H1 (cell line): Measurements from ENCODE around the gene CLDN24. TPM values are rescaled to one million over a fixed set of nuclear protein-coding genes. Genes with fewer than 3 reads are reported as not detected.

Experiments
- CTCF ChIA-PET: fragments of 300-600 bp; sonication (Branson Sonifier 250); formaldehyde crosslinking; loops from one replicate; lab custom pipeline; 2021; ENCODE audit not compliant: partially characterized antibody; lab: Charles Lee
- POLR2A ChIA-PET: fragments of 300-600 bp; sonication (Branson Sonifier 250); formaldehyde crosslinking; loops from one replicate; lab custom pipeline; 2021; ENCODE audit warnings: inconsistent platforms; ENCODE audit not compliant: partially characterized antibody; lab: Charles Lee
- DNase-seq, 2 experiments: peaks; one replicate each; pipeline versions ENCODE4 v3.0.0 to v3.0.0-alpha.2; 2010 to 2022; ENCODE audit warnings: low spot score in 2 of 2, low read depth in 1 of 2, mixed read lengths in 1 of 2
- FAIRE-seq: peaks from 2 replicates; lab custom pipeline; 2011; peaks lifted over from hg19 to GRCh38; lab: Jason Lieb, UNC
- H2AFZ ChIP-seq: 2 replicates; pipeline ENCODE4 v1.8.1; 2012; ENCODE audit warnings: low read length, inconsistent platforms
- H2AK5ac ChIP-seq: 2 replicates; pipeline ENCODE4 v1.6.1; 2013; ENCODE audit warnings: low read depth, low read length
- H2BK120ac ChIP-seq: replicated peaks from 2 replicates; pipeline ENCODE3; 2013; ENCODE audit warnings: low read depth, low read length, inconsistent platforms
- H2BK12ac ChIP-seq: 2 replicates; pipeline ENCODE4 v1.6.1; 2013; ENCODE audit warnings: low read depth, low read length
- H2BK15ac ChIP-seq: 2 replicates; pipeline ENCODE4 v1.6.1; 2013; ENCODE audit warnings: low read length
- H2BK20ac ChIP-seq: 2 replicates; pipeline ENCODE4 v1.6.1; 2013; ENCODE audit warnings: low read length
- H2BK5ac ChIP-seq: 2 replicates; pipeline ENCODE4 v1.6.1; 2013; ENCODE audit warnings: low read depth, low read length
- H3K14ac ChIP-seq: 2 replicates; pipeline ENCODE4 v1.6.1; 2013; ENCODE audit warnings: inconsistent platforms; ENCODE audit not compliant: insufficient read length
- H3K18ac ChIP-seq: 2 replicates; pipeline ENCODE4 v1.6.1; 2013; ENCODE audit warnings: low read length; ENCODE audit errors: extremely low read depth
- H3K23ac ChIP-seq: 2 replicates; pipeline ENCODE4 v1.6.1; 2013; ENCODE audit warnings: inconsistent platforms; ENCODE audit not compliant: insufficient read length
- H3K23me2 ChIP-seq: 2 replicates; pipeline ENCODE4 v1.6.1; 2013; ENCODE audit warnings: low read depth, low read length
- H3K27ac ChIP-seq: 2 replicates; pipeline ENCODE4 v1.6.1; 2011; ENCODE audit warnings: low read depth, low read length, inconsistent platforms
- H3K27me3 ChIP-seq, 4 experiments: replicated peaks in 1 of 4; 1 replicate in 1 of 4; 2 replicates in 3 of 4; pipeline versions ENCODE4 v1.6.1 to v1.8.1; 2011 to 2013; ENCODE audit warnings: low read length in 3 of 4, mild to moderate bottlenecking in 3 of 4, inconsistent platforms in 2 of 4, mixed read lengths in 2 of 4, moderate library complexity in 1 of 4; ENCODE audit not compliant: control insufficient read depth in 3 of 4, insufficient read depth in 3 of 4; ENCODE audit errors: extremely low read depth in 1 of 4
- H3K36me3 ChIP-seq, 4 experiments: 2 replicates each; pipeline versions ENCODE4 v1.6.1 to v1.8.1; 2011 to 2013; ENCODE audit warnings: mild to moderate bottlenecking in 4 of 4, low read length in 3 of 4, moderate library complexity in 2 of 4, control low read depth in 1 of 4, inconsistent platforms in 1 of 4; ENCODE audit not compliant: insufficient read depth in 4 of 4, control insufficient read depth in 2 of 4
- H3K4ac ChIP-seq: replicated peaks from 2 replicates; pipeline ENCODE3; 2013; ENCODE audit warnings: low read length, low read depth, mixed read lengths, inconsistent platforms; ENCODE audit not compliant: insufficient read length
- H3K4me1 ChIP-seq, 4 experiments: replicated peaks in 1 of 4; 1 replicate in 1 of 4; 2 replicates in 3 of 4; pipeline versions ENCODE4 v1.6.1 to v1.8.1; 2011 to 2013; ENCODE audit warnings: low read length in 3 of 4, inconsistent platforms in 2 of 4, mixed read lengths in 1 of 4; ENCODE audit not compliant: insufficient read depth in 4 of 4, control insufficient read depth in 3 of 4
- H3K4me2 ChIP-seq, 2 experiments: 2 replicates each; pipeline versions ENCODE4 v1.6.1 to v1.8.1; 2011 to 2013; ENCODE audit warnings: low read depth in 2 of 2, low read length in 2 of 2, control low read depth in 1 of 2, inconsistent platforms in 1 of 2, mild to moderate bottlenecking in 1 of 2; ENCODE audit not compliant: insufficient read depth in 1 of 2
- H3K4me3 ChIP-seq, 4 experiments: fragments of 200-600, 300-600 bp in 1 of 4; sonication (generic), shearing (Covaris generic), sonication (Bioruptor Twin) in 1 of 4; 2 replicates each; pipeline versions ENCODE4 v1.5.1 to v1.8.1; 2011 to 2016; ENCODE audit warnings: low read length in 4 of 4, low read depth in 3 of 4, control low read depth in 2 of 4, inconsistent platforms in 2 of 4, mild to moderate bottlenecking in 2 of 4, mixed read lengths in 1 of 4, moderate library complexity in 1 of 4; ENCODE audit not compliant: insufficient read depth in 2 of 4; ENCODE audit errors: extremely low read depth in 1 of 4
- H3K56ac ChIP-seq: replicated peaks from 2 replicates; pipeline ENCODE3; 2013; ENCODE audit warnings: low read depth, mild to moderate bottlenecking, mixed read lengths, low read length, inconsistent platforms; ENCODE audit not compliant: insufficient read length
- H3K79me1 ChIP-seq: 2 replicates; pipeline ENCODE4 v1.6.1; 2013; ENCODE audit warnings: low read depth, low read length, control low read depth
- H3K79me2 ChIP-seq, 2 experiments: 2 replicates each; pipeline versions ENCODE4 v1.6.1 to v1.8.1; 2012 to 2013; ENCODE audit warnings: low read length in 2 of 2, mild to moderate bottlenecking in 2 of 2, inconsistent platforms in 1 of 2; ENCODE audit not compliant: insufficient read depth in 2 of 2, control insufficient read depth in 1 of 2
- H3K9ac ChIP-seq, 4 experiments: replicated peaks in 1 of 4; 1 replicate in 1 of 4; 2 replicates in 3 of 4; pipeline versions ENCODE4 v1.6.1 to v1.8.1; 2011 to 2013; ENCODE audit warnings: low read depth in 3 of 4, low read length in 3 of 4, control low read depth in 2 of 4, mild to moderate bottlenecking in 2 of 4, moderate library complexity in 2 of 4, inconsistent platforms in 1 of 4; ENCODE audit errors: extremely low read depth in 1 of 4
- H3K9me3 ChIP-seq, 2 experiments: 2 replicates each; pipeline versions ENCODE4 v1.6.1 to v1.8.1; 2012 to 2013; ENCODE audit warnings: mild to moderate bottlenecking in 2 of 2, moderate library complexity in 2 of 2, control low read depth in 1 of 2, inconsistent platforms in 1 of 2, low read depth in 1 of 2, low read length in 1 of 2, mixed read lengths in 1 of 2; ENCODE audit not compliant: insufficient read depth in 2 of 2
- H4K20me1 ChIP-seq, 2 experiments: replicated peaks in 1 of 2; 2 replicates each; pipeline versions ENCODE3 to v1.8.1; 2011 to 2013; ENCODE audit warnings: inconsistent platforms in 2 of 2, low read length in 2 of 2, mild to moderate bottlenecking in 1 of 2; ENCODE audit not compliant: insufficient read depth in 2 of 2, control insufficient read depth in 1 of 2
- H4K5ac ChIP-seq: 2 replicates; pipeline ENCODE4 v1.6.1; 2013; ENCODE audit warnings: low read length, low read depth, mixed read lengths, inconsistent platforms; ENCODE audit not compliant: insufficient read length
- H4K8ac ChIP-seq: 2 replicates; pipeline ENCODE4 v1.8.0; 2013; ENCODE audit warnings: mild to moderate bottlenecking, moderate library complexity, low read length, inconsistent platforms; ENCODE audit not compliant: insufficient read depth; ENCODE audit errors: extremely low read depth
- H4K91ac ChIP-seq: replicated peaks from 2 replicates; pipeline ENCODE3; 2013; ENCODE audit warnings: low read length, mixed read lengths, inconsistent platforms; ENCODE audit not compliant: insufficient read length
- CBX8 ChIP-seq: fragments of 300-800, 300-1000 bp; sonication (generic); IDR thresholded peaks from 2 replicates; pipeline ENCODE4 v1.7.1; 2016; ENCODE audit warnings: low read depth, low read length, borderline replicate concordance
- CHD2 ChIP-seq: IDR thresholded peaks from 2 replicates; pipeline ENCODE4 v1.6.1; 2012; ENCODE audit warnings: low read length, improper control_type of control experiment
- EZH2 ChIP-seq: fragments of 200-600 bp; sonication (generic); IDR thresholded peaks from 2 replicates; pipeline ENCODE4 v1.7.1; 2012; ENCODE audit warnings: low read depth, mild to moderate bottlenecking, moderate library complexity, low read length, inconsistent platforms; ENCODE audit not compliant: severe bottlenecking
- JUND ChIP-seq: IDR thresholded peaks from 2 replicates; pipeline ENCODE4 v1.6.1; 2011; ENCODE audit warnings: mild to moderate bottlenecking, improper control_type of control experiment, low read length
- MAFK ChIP-seq: IDR thresholded peaks from 2 replicates; pipeline ENCODE4 v1.6.1; 2012; ENCODE audit warnings: low read depth, mild to moderate bottlenecking, improper control_type of control experiment, low read length
- NRF1 ChIP-seq: IDR thresholded peaks from 2 replicates; pipeline ENCODE4 v1.6.1; 2011; ENCODE audit warnings: mild to moderate bottlenecking, low read depth, low read length, improper control_type of control experiment
- RAD21 ChIP-seq, 2 experiments: IDR thresholded peaks in 1 of 2; conservative IDR thresholded peaks in 1 of 2; 2 replicates each; pipeline ENCODE4 v1.6.1; 2011; ENCODE audit warnings: low read depth in 2 of 2, low read length in 2 of 2, improper control_type of control experiment in 1 of 2, inconsistent platforms in 1 of 2, mild to moderate bottlenecking in 1 of 2, moderate library complexity in 1 of 2
- RFX5 ChIP-seq: IDR thresholded peaks from 2 replicates; pipeline ENCODE4 v1.6.1; 2011; ENCODE audit warnings: low read depth, low read length, improper control_type of control experiment, borderline replicate concordance
- SIN3A ChIP-seq, 2 experiments: IDR thresholded peaks in 1 of 2; conservative IDR thresholded peaks in 1 of 2; 2 replicates each; pipeline ENCODE4 v1.6.1; 2011 to 2012; ENCODE audit warnings: low read length in 2 of 2, improper control_type of control experiment in 1 of 2, low read depth in 1 of 2, mild to moderate bottlenecking in 1 of 2
- WGBS, 2 experiments: shearing (Covaris generic) in 1 of 2; methylation state at CpG; one replicate each; pipeline versions ENCODE4 v1.1.6 to v1.1.7; 2013 to 2015; ENCODE audit warnings: low lambda C conversion rate in 2 of 2, mixed read lengths in 2 of 2, inconsistent platforms in 1 of 2, low coverage in 1 of 2, missing lambda C conversion rate in 1 of 2; ENCODE audit not compliant: insufficient replicate concordance in 2 of 2, insufficient coverage in 1 of 2, insufficient read length in 1 of 2; ENCODE audit errors: extremely low coverage in 1 of 2, missing lambda C conversion rate in 1 of 2; 5-methylcytosine and 5-hydroxymethylcytosine counted together
- polyA plus RNA-seq, 7 experiments: library from polyadenylated mRNA; depleted of rRNA in 3 of 7; stranded (reverse) in 5 of 7; unstranded in 2 of 7; fragments of >200 nt in 5 of 7; fragments of 200-250 nt in 2 of 7; gene quantifications; 1 replicate in 5 of 7; 2 replicates in 1 of 7; 4 replicates in 1 of 7; pipeline versions ENCODE4 v1.2.1 to v1.2.3, GENCODE V29; 2011 to 2013; ENCODE audit warnings: missing spikeins in 2 of 7, mixed read lengths in 2 of 7
- total RNA-seq: library from RNA; stranded (reverse); fragmentation: NEBNext Ultra II Directional; extraction: Animal tissue kit (Norgen Biotek cat#: 25700); gene quantifications from 2 replicates; pipeline ENCODE4 v1.2.1, GENCODE V29; 2021
- TF ChIP-seq, protein P1 (sequence below): IDR thresholded peaks from 2 replicates; pipeline ENCODE4 v1.6.1; 2012; ENCODE audit warnings: low read length, inconsistent platforms

The CLDN24 gene
- total and polyA plus RNA-seq, 2 of the 8 experiments (the other 6 are each of a cell fraction or from before 2014, with no cell fraction given): not detected

DNA sequence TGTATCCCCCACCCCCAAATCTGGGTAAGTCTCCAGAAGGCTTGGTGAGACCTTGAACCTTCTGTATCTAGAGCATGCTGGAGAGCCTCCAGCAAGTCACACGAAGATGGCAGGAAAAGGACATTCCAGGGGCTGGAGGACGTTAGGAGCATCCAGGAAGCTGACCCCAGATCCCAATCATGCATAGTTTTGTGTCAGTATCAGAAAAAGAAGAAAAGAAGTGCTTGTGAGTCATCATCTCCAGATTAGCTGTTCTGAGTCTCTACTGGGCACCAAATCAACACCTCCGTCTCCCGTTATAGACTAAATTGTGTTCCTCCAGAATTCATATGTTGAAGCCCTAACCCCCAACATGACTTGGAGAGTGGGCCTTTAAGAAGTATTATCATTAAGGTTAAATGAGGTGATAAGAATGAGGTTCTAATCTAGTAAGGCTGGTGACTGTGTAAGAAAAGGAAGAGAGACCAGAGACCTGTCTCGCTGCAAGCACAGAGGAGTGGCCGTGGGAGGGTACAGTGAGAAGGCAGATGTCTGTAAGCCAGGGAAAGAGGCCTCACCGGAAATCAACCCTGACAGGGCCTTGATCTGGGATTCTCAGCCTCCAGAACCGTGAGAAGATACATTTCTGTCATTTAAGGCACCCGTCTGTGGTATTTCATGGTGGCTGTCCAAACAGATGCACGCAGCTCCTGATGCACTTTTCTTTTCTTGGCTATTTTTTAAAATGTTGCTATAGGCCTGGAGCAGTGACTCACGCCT lies 38.1 kb upstream of the CLDN24 start:
- no peak overlapping the region for H4K91ac ChIP-seq
- H3K27me3 ChIP-seq: no peaks in the 10 kb centered on the region
- H3K4me2 ChIP-seq: no peak overlapping the region
- no peak overlapping the region for H3K27ac ChIP-seq
- no peaks in the 10 kb centered on the region for H4K20me1 ChIP-seq
- H3K23me2 ChIP-seq: no peaks in the 10 kb centered on the region
- WGBS, 2 experiments: 81% methylated on average over 11 of the region's 11 CpGs; no CpG with 5 or more reads in 1 of the 2 experiments
- H2BK120ac ChIP-seq: no peak overlapping the region
- H3K4me3 ChIP-seq: no peak overlapping the region
- H3K79me2 ChIP-seq: no peaks in the 10 kb centered on the region
- H2BK5ac ChIP-seq: no peak overlapping the region
- no peak overlapping the region for H3K9ac ChIP-seq
- no peak overlapping the region for H4K5ac ChIP-seq
- no peak overlapping the region for H2BK12ac ChIP-seq
- POLR2A ChIA-PET: no interaction called here
- DNase-seq: no peak
- H3K18ac ChIP-seq: no peak overlapping the region
- no peak overlapping the region for H2BK20ac ChIP-seq
- H2AFZ ChIP-seq: no peak overlapping the region
- no peak overlapping the region for H3K4ac ChIP-seq
- CTCF ChIA-PET: interaction anchor here (1.5 kb wide), 1 partner anchor 9 kb away, joined by 4 read pairs; no protein-coding TSS in a partner anchor
- H3K79me1 ChIP-seq: no peaks in the 10 kb centered on the region
- peaks cover 0 to 3% (median 1%) of the 10 kb centered on the region in 4 experiments; a peak in 3 of 7 replicates for H3K4me1 ChIP-seq
- FAIRE-seq: no peak
- H4K8ac ChIP-seq: no peak overlapping the region
- H3K56ac ChIP-seq: no peak overlapping the region
- H3K9me3 ChIP-seq: no peaks in the 10 kb centered on the region
- no peak overlapping the region for H3K23ac ChIP-seq
- H2BK15ac ChIP-seq: no peak overlapping the region
- no peak overlapping the region for H3K14ac ChIP-seq
- H3K36me3 ChIP-seq: no peaks in the 10 kb centered on the region
- H2AK5ac ChIP-seq: no peak overlapping the region
- TF ChIP-seq CHD2: no peak
- TF ChIP-seq CBX8: no peak
- TF ChIP-seq RAD21 (IDR thresholded peaks at IDR 0.05 in 1 of 2, conservative IDR thresholded peaks at IDR 0.05 in 1 of 2; ENCODE audit: low read depth in 2 of 2, low read length in 2 of 2): no peak
- no peak for TF ChIP-seq EZH2
- TF ChIP-seq MAFK: no peak
- TF ChIP-seq JUND: no peak
- TF ChIP-seq SIN3A (conservative IDR thresholded peaks at IDR 0.05 in 1 of 2, IDR thresholded peaks at IDR 0.05 in 1 of 2; ENCODE audit: low read depth in 1 of 2, low read length in 2 of 2): no peak
- no peak for TF ChIP-seq RFX5
- TF ChIP-seq, protein P1, sequence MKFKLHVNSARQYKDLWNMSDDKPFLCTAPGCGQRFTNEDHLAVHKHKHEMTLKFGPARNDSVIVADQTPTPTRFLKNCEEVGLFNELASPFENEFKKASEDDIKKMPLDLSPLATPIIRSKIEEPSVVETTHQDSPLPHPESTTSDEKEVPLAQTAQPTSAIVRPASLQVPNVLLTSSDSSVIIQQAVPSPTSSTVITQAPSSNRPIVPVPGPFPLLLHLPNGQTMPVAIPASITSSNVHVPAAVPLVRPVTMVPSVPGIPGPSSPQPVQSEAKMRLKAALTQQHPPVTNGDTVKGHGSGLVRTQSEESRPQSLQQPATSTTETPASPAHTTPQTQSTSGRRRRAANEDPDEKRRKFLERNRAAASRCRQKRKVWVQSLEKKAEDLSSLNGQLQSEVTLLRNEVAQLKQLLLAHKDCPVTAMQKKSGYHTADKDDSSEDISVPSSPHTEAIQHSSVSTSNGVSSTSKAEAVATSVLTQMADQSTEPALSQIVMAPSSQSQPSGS: no peak
- no peak for TF ChIP-seq NRF1
